Smooth muscle cell (in vitro differentiated cells): ENCODE results near the gene HDAC7. TPM values are rescaled to one million over a fixed set of nuclear protein-coding genes. Genes with fewer than 3 reads are reported as not detected.

ENCODE experiments used
- DNase-seq: peaks from one replicate; lab custom pipeline; 2025; ENCODE audit not compliant: unreplicated experiment; lab: John Stamatoyannopoulos, UW
- H2AFZ ChIP-seq: fragments of 200-600 bp; sonication (generic); 2 replicates; pipeline ENCODE4 v1.6.0; 2016; ENCODE audit warnings: antibody characterized with exemption, low read depth, mild to moderate bottlenecking
- H3F3A ChIP-seq: fragments of 200-600 bp; sonication (generic); 2 replicates; pipeline ENCODE4 v1.6.0; 2017; ENCODE audit warnings: antibody characterized with exemption, low read depth
- H3K27ac ChIP-seq: fragments of 200-600 bp; sonication (generic); 2 replicates; pipeline ENCODE4 v1.5.1; 2016; ENCODE audit warnings: low read depth, mild to moderate bottlenecking
- H3K27me3 ChIP-seq: fragments of 200-600 bp; sonication (generic); 2 replicates; pipeline ENCODE4 v1.6.1; 2016; ENCODE audit warnings: low read depth, mild to moderate bottlenecking
- H3K36me3 ChIP-seq: fragments of 200-600 bp; sonication (generic); 2 replicates; pipeline ENCODE4 v1.5.1; 2016; ENCODE audit warnings: low read depth
- H3K4me1 ChIP-seq: fragments of 200-600 bp; sonication (generic); 2 replicates; pipeline ENCODE4 v1.5.1; 2016; ENCODE audit warnings: low read depth
- H3K4me2 ChIP-seq: fragments of 200-600 bp; sonication (generic); 2 replicates; pipeline ENCODE4 v1.6.0; 2016; ENCODE audit warnings: mild to moderate bottlenecking
- H3K4me3 ChIP-seq: fragments of 200-600 bp; sonication (generic); 2 replicates; pipeline ENCODE4 v1.5.1; 2016; ENCODE audit warnings: mild to moderate bottlenecking
- H3K79me2 ChIP-seq: fragments of 200-600 bp; sonication (generic); 2 replicates; pipeline ENCODE4 v1.6.0; 2016; ENCODE audit warnings: low read depth, mild to moderate bottlenecking
- H3K9ac ChIP-seq: fragments of 200-600 bp; sonication (generic); 2 replicates; pipeline ENCODE4 v1.6.0; 2016; ENCODE audit warnings: low read depth
- H3K9me3 ChIP-seq: fragments of 200-600 bp; sonication (generic); replicated peaks from 2 replicates; pipeline ENCODE4 v1.5.1; 2016; ENCODE audit warnings: low read depth
- H4K20me1 ChIP-seq: fragments of 200-600 bp; sonication (generic); 2 replicates; pipeline ENCODE4 v1.6.0; 2016; ENCODE audit warnings: low read depth
- CTCF ChIP-seq: fragments of 200-600 bp; sonication (generic); IDR thresholded peaks from 2 replicates; pipeline ENCODE4 v1.5.1; 2017; ENCODE audit warnings: borderline replicate concordance, mild to moderate bottlenecking, antibody characterized with exemption; ENCODE audit not compliant: insufficient read depth, poor library complexity, severe bottlenecking
- WGBS: methylation state at CpG from one replicate; pipeline ENCODE4 v1.1.7; 2016; ENCODE audit warnings: low lambda C conversion rate; 5-methylcytosine and 5-hydroxymethylcytosine counted together
- polyA plus RNA-seq: library from polyadenylated mRNA; unstranded; fragments of >200 nt; fragmentation: Nextera tagmentation; extraction: Ambion mirVana; gene quantifications from 2 replicates; pipeline ENCODE4 v1.2.1, GENCODE V29; 2016
- total RNA-seq: library from RNA; depleted of rRNA; stranded (reverse); fragments of >200 nt; gene quantifications from 2 replicates; pipeline ENCODE4 v1.2.3, GENCODE V29; 2014

Gene HDAC7
- total and polyA plus RNA-seq, 2 experiments from 2014 or later, result 24.1 to 32.4 TPM

GRCh38 chr12:47775100-47775911, 44.4 kb downstream of the HDAC7 start:
- Histone ChIP-seq H3K4me3 (no peak overlapping the region), H3K27ac (no peak overlapping the region), H3K27me3 (no peaks in the 10 kb centered on the region), H3K4me2 (no peak overlapping the region), H3F3A (no peaks in the 10 kb centered on the region), H4K20me1 (no peaks in the 10 kb centered on the region), H2AFZ (no peak overlapping the region), H3K36me3 (no peaks in the 10 kb centered on the region), H3K9ac (no peak overlapping the region), H3K79me2 (no peaks in the 10 kb centered on the region), H3K9me3 (no peaks in the 10 kb centered on the region), H3K4me1 (peaks cover 3% of the 10 kb centered on the region)
- TF ChIP-seq CTCF, result no peak
- 83% methylated on average over 10 of the region's 10 CpGs for WGBS
- no peak for DNase-seq

GRCh38 chr12:47774663-47775062, 45.0 kb downstream of the HDAC7 start:
- TF ChIP-seq CTCF, result no peak
- Histone ChIP-seq H2AFZ (no peak overlapping the region), H3F3A (no peaks in the 10 kb centered on the region), H3K4me3 (no peak overlapping the region), H3K4me1 (peaks cover 3% of the 10 kb centered on the region), H3K79me2 (no peaks in the 10 kb centered on the region), H3K9ac (no peak overlapping the region), H3K36me3 (no peaks in the 10 kb centered on the region), H3K27ac (no peak overlapping the region), H3K4me2 (no peak overlapping the region), H3K27me3 (no peaks in the 10 kb centered on the region), H3K9me3 (no peaks in the 10 kb centered on the region), H4K20me1 (no peaks in the 10 kb centered on the region)
- 95% methylated on average over 7 of the region's 7 CpGs for WGBS
- DNase-seq, result no peak

- TF ChIP-seq CTCF, result no peak
- H3K9ac ChIP-seq, result peak overlapping the region; percentile 54
- H3K4me3 ChIP-seq, result peak overlapping the region; percentile 93
- no peaks in the 10 kb centered on the region for H3K79me2 ChIP-seq
- no peaks in the 10 kb centered on the region for H3F3A ChIP-seq
- peak overlapping the region; percentile 62 for H2AFZ ChIP-seq
- no peaks in the 10 kb centered on the region for H3K36me3 ChIP-seq
- peak overlapping the region; percentile 99 for H3K4me2 ChIP-seq
- H4K20me1 ChIP-seq, result no peaks in the 10 kb centered on the region
- H3K27ac ChIP-seq, result no peak overlapping the region
- DNase-seq, result no peak
- no peaks in the 10 kb centered on the region for H3K9me3 ChIP-seq
- WGBS, result 68% methylated on average over 14 of the region's 14 CpGs
- H3K4me1 ChIP-seq, result peaks cover 2% of the 10 kb centered on the region
- no peaks in the 10 kb centered on the region for H3K27me3 ChIP-seq
Observed at GRCh38 chr12:47773858-47774580, 45.7 kb downstream of the HDAC7 start.
